AG04450 (cell line): ENCODE data around the gene DPY19L3. TPM values are rescaled to one million over a fixed set of nuclear protein-coding genes. Genes with fewer than 3 reads are reported as not detected.

Source experiments
- CTCF ChIA-PET: fragments of 300-600, 350-600 bp; formaldehyde crosslinking; extraction: SDS; loops from one replicate; lab custom pipeline; 2022; ENCODE audit warnings: antibody characterized with exemption, inconsistent platforms; lab: Charles Lee
- POLR2A ChIA-PET: fragments of 350-600 bp; formaldehyde crosslinking; extraction: SDS; loops from one replicate; lab custom pipeline; 2021; ENCODE audit warnings: antibody characterized with exemption, inconsistent platforms; lab: Yijun Ruan, JAX
- DNase-seq: peaks from one replicate; pipeline ENCODE4 v3.0.0-alpha.2; 2011; ENCODE audit warnings: low read depth, low spot score
- H3K27ac ChIP-seq: one replicate; pipeline ENCODE4 v1.5.1; 2012; ENCODE audit warnings: low read depth, low read length, control low read depth
- H3K27me3 ChIP-seq: one replicate; pipeline ENCODE4 v1.6.0; 2012; ENCODE audit warnings: low read length; ENCODE audit not compliant: control insufficient read depth, insufficient read depth
- H3K4me3 ChIP-seq: 2 replicates; pipeline ENCODE4 v1.5.1; 2011; ENCODE audit warnings: mild to moderate bottlenecking, low read depth, low read length, control low read depth
- H3K9me3 ChIP-seq: 2 replicates; pipeline ENCODE4 v1.5.1; 2012; ENCODE audit warnings: low read length; ENCODE audit not compliant: control insufficient read depth, insufficient read depth
- CTCF ChIP-seq: IDR thresholded peaks from 2 replicates; pipeline ENCODE4 v1.5.1; 2011; ENCODE audit warnings: low read depth, low read length, control low read depth, inconsistent platforms
- polyA plus RNA-seq: library from polyadenylated mRNA; depleted of rRNA; stranded (reverse); fragments of >200 nt; gene quantifications from 2 replicates; pipeline ENCODE4 v1.2.3, GENCODE V29; 2011

Gene DPY19L3
- polyA plus RNA-seq, 1 experiment: 39.2 TPM

- ChIA-PET POLR2A (no interaction called here), CTCF (no interaction called here)
- TF ChIP-seq CTCF: no peak
- Histone ChIP-seq H3K27me3 (no peaks in the 10 kb centered on the region), H3K9me3 (no peaks in the 10 kb centered on the region), H3K4me3 (no peak overlapping the region), H3K27ac (no peak overlapping the region)
- DNase-seq: no peak
These were observed 43.8 kb upstream of the DPY19L3 start for GRCh38 chr19:32361574-32362317.

- CTCF ChIA-PET: interaction anchor here (1.4 kb wide), 1 partner anchor 238 kb away, joined by 3 read pairs; no protein-coding TSS in a partner anchor
- no peaks in the 10 kb centered on the region for H3K27me3 ChIP-seq
- no peak for DNase-seq
- no peak overlapping the region for H3K4me3 ChIP-seq
- H3K9me3 ChIP-seq: no peaks in the 10 kb centered on the region
- POLR2A ChIA-PET: no interaction called here
- TF ChIP-seq CTCF: no peak
- H3K27ac ChIP-seq: no peak overlapping the region
These were observed 43.3 kb upstream of the DPY19L3 start for GRCh38 chr19:32362318-32362691.

DNA sequence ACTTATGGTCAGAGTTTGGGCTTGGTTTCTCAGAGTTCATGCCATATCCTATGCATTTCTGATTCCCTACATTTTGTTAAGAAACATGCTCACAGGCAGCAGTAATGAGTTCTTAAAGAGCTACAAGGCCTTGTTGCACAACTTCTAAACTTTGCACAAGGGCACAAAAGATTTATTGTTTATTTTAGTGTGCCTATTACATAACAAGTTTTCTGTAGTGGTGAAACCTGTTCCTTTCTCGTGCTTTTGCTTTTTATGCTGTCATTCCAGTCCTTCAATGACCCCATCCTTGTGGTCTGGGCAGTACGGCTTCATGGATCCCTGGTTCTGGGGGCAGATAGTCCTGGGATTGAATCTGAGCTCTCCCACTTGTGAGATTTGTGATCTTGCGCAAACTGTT lies 42.4 kb upstream of the DPY19L3 start:
- no peak for TF ChIP-seq CTCF
- ChIA-PET CTCF (interaction anchor here (0.6 to 1.4 kb wide), 3 partner anchors 38 to 237 kb away, joined by 3 to 4 read pairs (median 3); no protein-coding TSS in a partner anchor), POLR2A (interaction anchor here (0.9 to 1.5 kb wide), 2 partner anchors 11 to 43 kb away, joined by 6 to 8 read pairs; partner anchors contain the start of gene DPY19L3)
- Histone ChIP-seq H3K4me3 (no peak overlapping the region), H3K9me3 (no peaks in the 10 kb centered on the region), H3K27me3 (no peaks in the 10 kb centered on the region), H3K27ac (no peak overlapping the region)
- no peak for DNase-seq

- no peak for DNase-seq
- Histone ChIP-seq H3K27ac (no peak overlapping the region), H3K27me3 (no peaks in the 10 kb centered on the region), H3K4me3 (no peak overlapping the region), H3K9me3 (no peaks in the 10 kb centered on the region)
- no peak for TF ChIP-seq CTCF
- CTCF ChIA-PET: interaction anchor here (1.4 kb wide), 1 partner anchor 236 kb away, joined by 3 read pairs; no protein-coding TSS in a partner anchor
- POLR2A ChIA-PET: interaction anchor here (0.9 to 1.5 kb wide), 2 partner anchors 10 to 42 kb away, joined by 6 to 8 read pairs; partner anchors contain the start of gene DPY19L3
These were observed 41.9 kb upstream of the DPY19L3 start for GRCh38 chr19:32363632-32364031.

GRCh38 chr19:32364040-32364439 lies 41.5 kb upstream of the DPY19L3 start:
- no peaks in the 10 kb centered on the region for H3K9me3 ChIP-seq
- no peak for TF ChIP-seq CTCF
- no peaks in the 10 kb centered on the region for H3K27me3 ChIP-seq
- ChIA-PET POLR2A (interaction anchor here (1.5 kb wide), 1 partner anchor 10 kb away, joined by 8 read pairs; no protein-coding TSS in a partner anchor), CTCF (no interaction called here)
- no peak overlapping the region for H3K4me3 ChIP-seq
- no peak for DNase-seq
- H3K27ac ChIP-seq: no peak overlapping the region
